H9 (cell line): ENCODE results near the gene PTPRJ. TPM values are rescaled to one million over a fixed set of nuclear protein-coding genes. Genes with fewer than 3 reads are reported as not detected.

Experiments
- DNase-seq: peaks from one replicate; pipeline ENCODE4 v3.0.0-alpha.2; 2017
- H2AFZ ChIP-seq: one replicate; pipeline ENCODE4 v1.6.1; 2013; ENCODE audit warnings: mild to moderate bottlenecking, low read length, control low read depth, moderate library complexity
- H2AK5ac ChIP-seq: 2 replicates; pipeline ENCODE4 v1.6.1; 2013; ENCODE audit warnings: low read length, control low read depth, mixed read lengths; ENCODE audit not compliant: insufficient read length
- H2BK120ac ChIP-seq: one replicate; pipeline ENCODE4 v1.6.1; 2013; ENCODE audit warnings: low read depth, mild to moderate bottlenecking, low read length, control low read depth, inconsistent platforms; ENCODE audit not compliant: poor library complexity, severe bottlenecking
- H2BK12ac ChIP-seq: 2 replicates; pipeline ENCODE4 v1.6.1; 2013; ENCODE audit warnings: low read length, control low read depth, mixed read lengths, low read depth; ENCODE audit not compliant: insufficient read length
- H2BK15ac ChIP-seq: 2 replicates; pipeline ENCODE4 v1.6.1; 2013; ENCODE audit warnings: low read depth, low read length, control low read depth
- H2BK20ac ChIP-seq: one replicate; pipeline ENCODE4 v1.6.1; 2013; ENCODE audit warnings: low read depth, mild to moderate bottlenecking, low read length, control low read depth, inconsistent platforms; ENCODE audit not compliant: poor library complexity, severe bottlenecking
- H2BK5ac ChIP-seq: 2 replicates; pipeline ENCODE4 v1.6.1; 2013; ENCODE audit warnings: low read length, control low read depth, mixed read lengths; ENCODE audit not compliant: insufficient read length
- H3K14ac ChIP-seq: 2 replicates; pipeline ENCODE4 v1.6.1; 2013; ENCODE audit warnings: low read length, control low read depth; ENCODE audit not compliant: insufficient read depth
- H3K18ac ChIP-seq: 2 replicates; pipeline ENCODE4 v1.6.1; 2013; ENCODE audit warnings: low read depth, mild to moderate bottlenecking, mixed read lengths, low read length, control low read depth; ENCODE audit not compliant: insufficient read length
- H3K23ac ChIP-seq: 2 replicates; pipeline ENCODE4 v1.6.1; 2013; ENCODE audit warnings: low read length, control low read depth, mixed read lengths, low read depth; ENCODE audit not compliant: insufficient read length
- H3K23me2 ChIP-seq: 2 replicates; pipeline ENCODE4 v1.6.1; 2013; ENCODE audit warnings: low read depth, mild to moderate bottlenecking, mixed read lengths, low read length, control low read depth; ENCODE audit not compliant: insufficient read length, poor library complexity, severe bottlenecking
- H3K27ac ChIP-seq: 2 replicates; pipeline ENCODE4 v1.5.1; 2013; ENCODE audit warnings: low read length, control low read depth, mixed read lengths, low read depth; ENCODE audit not compliant: insufficient read length
- H3K27me3 ChIP-seq: 2 replicates; pipeline ENCODE4 v1.6.1; 2013; ENCODE audit warnings: low read length, control low read depth, inconsistent platforms; ENCODE audit not compliant: insufficient read depth
- H3K4ac ChIP-seq: 2 replicates; pipeline ENCODE4 v1.6.1; 2013; ENCODE audit warnings: low read depth, mild to moderate bottlenecking, control low read depth, inconsistent platforms, low read length, moderate library complexity
- H3K4me1 ChIP-seq: 2 replicates; pipeline ENCODE4 v1.6.1; 2013; ENCODE audit warnings: low read length, control low read depth, inconsistent platforms; ENCODE audit not compliant: insufficient read depth
- H3K4me2 ChIP-seq: 2 replicates; pipeline ENCODE4 v1.6.1; 2013; ENCODE audit warnings: low read length, control low read depth, mixed read lengths; ENCODE audit not compliant: insufficient read length, insufficient read depth
- H3K56ac ChIP-seq: 2 replicates; pipeline ENCODE4 v1.6.1; 2013; ENCODE audit warnings: low read depth, mild to moderate bottlenecking, mixed read lengths, low read length, control low read depth; ENCODE audit not compliant: insufficient read length
- H3K79me1 ChIP-seq: 2 replicates; pipeline ENCODE4 v1.6.1; 2013; ENCODE audit warnings: low read depth, mild to moderate bottlenecking, moderate library complexity, low read length, control low read depth, inconsistent platforms; ENCODE audit not compliant: insufficient read depth, poor library complexity, severe bottlenecking
- H3K79me2 ChIP-seq: 2 replicates; pipeline ENCODE4 v1.6.1; 2013; ENCODE audit warnings: low read length, control low read depth, inconsistent platforms; ENCODE audit not compliant: insufficient read depth
- H3K9ac ChIP-seq: 2 replicates; pipeline ENCODE4 v1.6.1; 2013; ENCODE audit warnings: low read length, control low read depth, mixed read lengths; ENCODE audit not compliant: insufficient read length; ENCODE audit errors: extremely low read depth
- H3K9me3 ChIP-seq: one replicate; pipeline ENCODE4 v1.6.1; 2013; ENCODE audit warnings: low read depth, low read length, inconsistent platforms; ENCODE audit not compliant: control insufficient read depth
- H3T11ph ChIP-seq: one replicate; pipeline ENCODE4 v1.6.1; 2013; ENCODE audit warnings: mild to moderate bottlenecking, low read length, control low read depth, inconsistent platforms
- H4K20me1 ChIP-seq: one replicate; pipeline ENCODE4 v1.6.1; 2013; ENCODE audit not compliant: control insufficient read depth, insufficient read length, insufficient read depth
- H4K5ac ChIP-seq: 2 replicates; pipeline ENCODE4 v1.6.1; 2013; ENCODE audit warnings: low read depth, mild to moderate bottlenecking, mixed read lengths, low read length, control low read depth; ENCODE audit not compliant: insufficient read length
- H4K8ac ChIP-seq: replicated peaks from 2 replicates; pipeline ENCODE4 v1.6.1; 2013; ENCODE audit warnings: low read length, control low read depth, mixed read lengths, low read depth; ENCODE audit not compliant: insufficient read length
- H4K91ac ChIP-seq: 2 replicates; pipeline ENCODE4 v1.6.1; 2013; ENCODE audit warnings: low read depth, mild to moderate bottlenecking, moderate library complexity, mixed read lengths, low read length, control low read depth; ENCODE audit not compliant: insufficient read length
- H3K27ac Mint-ChIP-seq, 3 experiments: 2 replicates in 2 of 3; 3 replicates in 1 of 3; pipeline ENCODE4 v1.8.0; 2020 to 2021; ENCODE audit warnings: mixed read lengths in 3 of 3, mild to moderate bottlenecking in 1 of 3, moderate library complexity in 1 of 3
- H3K27me3 Mint-ChIP-seq: 2 replicates; pipeline ENCODE4 v1.8.0; 2021; ENCODE audit warnings: low read depth, mild to moderate bottlenecking, moderate library complexity, mixed read lengths
- H3K36me3 Mint-ChIP-seq, 3 experiments: 2 replicates in 2 of 3; 3 replicates in 1 of 3; pipeline ENCODE4 v1.8.0; 2020 to 2021; ENCODE audit warnings: low read depth in 3 of 3, mixed read lengths in 3 of 3; ENCODE audit not compliant: insufficient read depth in 1 of 3
- H3K4me1 Mint-ChIP-seq, 2 experiments: 2 replicates each; pipeline ENCODE4 v1.8.0; 2020; ENCODE audit warnings: mixed read lengths in 2 of 2
- H3K4me3 Mint-ChIP-seq, 2 experiments: 2 replicates in 1 of 2; 3 replicates in 1 of 2; pipeline ENCODE4 v1.8.0; 2020 to 2021; ENCODE audit warnings: mild to moderate bottlenecking in 2 of 2, mixed read lengths in 2 of 2, moderate library complexity in 1 of 2
- H3K9me3 Mint-ChIP-seq, 2 experiments: 2 replicates in 1 of 2; 3 replicates in 1 of 2; pipeline ENCODE4 v1.8.0; 2020; ENCODE audit warnings: mild to moderate bottlenecking in 2 of 2, mixed read lengths in 2 of 2, moderate library complexity in 1 of 2
- WGBS: extraction: QIAGEN DNeasy Blood & Tissue Kit; methylation state at CpG from one replicate; pipeline ENCODE4 v1.1.7; 2013; ENCODE audit warnings: missing lambda C conversion rate, low lambda C conversion rate, mixed read lengths; ENCODE audit not compliant: insufficient read length; ENCODE audit errors: extremely low coverage; 5-methylcytosine and 5-hydroxymethylcytosine counted together
- total RNA-seq: library from RNA; stranded (reverse); gene quantifications from 2 replicates; pipeline ENCODE4 v1.2.1, GENCODE V29; 2021
- TF ChIP-seq, protein P1 (sequence below): fragments of 200-600 bp; sonication (generic); conservative IDR thresholded peaks from 3 replicates; pipeline ENCODE4 v1.8.0; 2021; ENCODE audit warnings: antibody characterized with exemption, mild to moderate bottlenecking

PTPRJ gene
- total RNA-seq, 1 experiment from 2014 or later: 10.6 TPM

DNA sequence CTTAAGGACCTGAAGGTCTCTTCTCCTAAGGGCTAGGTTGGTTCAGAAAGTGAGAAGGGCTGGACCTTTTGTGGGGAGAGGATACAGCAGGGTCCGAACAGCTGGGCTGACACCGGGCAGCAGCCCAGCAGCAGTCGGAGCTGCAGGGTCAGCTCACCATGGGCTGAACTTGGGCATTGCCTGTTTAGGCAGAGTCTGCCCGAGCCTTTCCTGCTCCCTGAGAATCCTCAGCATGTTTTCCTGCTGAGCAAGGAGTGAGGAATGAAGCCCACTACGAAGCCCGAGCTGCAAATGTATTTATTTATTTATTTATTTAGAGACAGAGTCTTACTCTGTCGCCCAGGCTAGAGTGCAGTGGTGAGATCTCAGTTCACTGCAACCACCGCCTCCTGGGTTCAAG lies 83.9 kb downstream of the PTPRJ start:
- Histone ChIP-seq H3K9ac (no peak overlapping the region), H3K4me2 (no peak overlapping the region)

More for the DNA sequence above, 83.9 kb downstream of the PTPRJ start:
- Histone ChIP-seq H4K5ac (no peak overlapping the region), H2BK15ac (no peak overlapping the region), H3K4me1 (peaks cover 2% of the 10 kb centered on the region; the same call in 1 of the 2 replicates), H2AFZ (no peak overlapping the region), H3K9me3 (no peaks in the 10 kb centered on the region), H4K91ac (no peak overlapping the region), H2AK5ac (no peak overlapping the region), H3K14ac (peak overlapping the region; percentile 72; the same call in 1 of the 2 replicates), H4K20me1 (no peaks in the 10 kb centered on the region), H3K56ac (no peak overlapping the region), H3K27me3 (no peaks in the 10 kb centered on the region), H3K18ac (no peak overlapping the region), H2BK120ac (no peak overlapping the region), H2BK20ac (no peak overlapping the region), H3K79me1 (peaks cover 4% of the 10 kb centered on the region), H3K23me2 (no peaks in the 10 kb centered on the region), H3T11ph (no peak overlapping the region), H3K79me2 (no peaks in the 10 kb centered on the region), H3K27ac (no peak overlapping the region), H2BK5ac (peak overlapping the region; percentile 1), H3K23ac (no peak overlapping the region), H2BK12ac (no peak overlapping the region), H4K8ac (no peak overlapping the region), H3K4ac (no peak overlapping the region)
- Mint-ChIP-seq H3K27ac (peak overlapping the region in 2 of 3 experiments; percentile 7 to 16; a peak in 3 of 7 replicates), H3K27me3 (no peaks in the 10 kb centered on the region), H3K4me3 (no peak overlapping the region), H3K4me1 (peaks cover 12 to 32% of the 10 kb centered on the region in 2 experiments), H3K9me3 (no peaks in the 10 kb centered on the region), H3K36me3 (no peaks in the 10 kb centered on the region)
- TF ChIP-seq, protein P1, sequence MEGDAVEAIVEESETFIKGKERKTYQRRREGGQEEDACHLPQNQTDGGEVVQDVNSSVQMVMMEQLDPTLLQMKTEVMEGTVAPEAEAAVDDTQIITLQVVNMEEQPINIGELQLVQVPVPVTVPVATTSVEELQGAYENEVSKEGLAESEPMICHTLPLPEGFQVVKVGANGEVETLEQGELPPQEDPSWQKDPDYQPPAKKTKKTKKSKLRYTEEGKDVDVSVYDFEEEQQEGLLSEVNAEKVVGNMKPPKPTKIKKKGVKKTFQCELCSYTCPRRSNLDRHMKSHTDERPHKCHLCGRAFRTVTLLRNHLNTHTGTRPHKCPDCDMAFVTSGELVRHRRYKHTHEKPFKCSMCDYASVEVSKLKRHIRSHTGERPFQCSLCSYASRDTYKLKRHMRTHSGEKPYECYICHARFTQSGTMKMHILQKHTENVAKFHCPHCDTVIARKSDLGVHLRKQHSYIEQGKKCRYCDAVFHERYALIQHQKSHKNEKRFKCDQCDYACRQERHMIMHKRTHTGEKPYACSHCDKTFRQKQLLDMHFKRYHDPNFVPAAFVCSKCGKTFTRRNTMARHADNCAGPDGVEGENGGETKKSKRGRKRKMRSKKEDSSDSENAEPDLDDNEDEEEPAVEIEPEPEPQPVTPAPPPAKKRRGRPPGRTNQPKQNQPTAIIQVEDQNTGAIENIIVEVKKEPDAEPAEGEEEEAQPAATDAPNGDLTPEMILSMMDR: no peak
- no CpG with 5 or more reads among the region's 8 CpGs for WGBS
- no peak for DNase-seq
